Ishikawa (cell line): ENCODE data around the gene RABIF.
A peak's percentile ranks its signal among the peaks of the same experiment; 100 is the strongest.

Experiments used
- CEBPB ChIP-seq: IDR thresholded peaks from 2 replicates; pipeline ENCODE4 v1.6.1; 2012
- CREB1 ChIP-seq: IDR thresholded peaks from 2 replicates; pipeline ENCODE4 v1.6.1; 2012; ENCODE audit warnings: low read depth
- EGR1 ChIP-seq: IDR thresholded peaks from 2 replicates; pipeline ENCODE4 v1.6.1; 2012
- EP300 ChIP-seq: IDR thresholded peaks from 2 replicates; pipeline ENCODE4 v1.6.1; 2012; ENCODE audit warnings: borderline replicate concordance
- FOXM1 ChIP-seq: IDR thresholded peaks from 2 replicates; pipeline ENCODE4 v1.6.1; 2012; ENCODE audit warnings: low read depth, borderline replicate concordance
- MAX ChIP-seq: IDR thresholded peaks from 2 replicates; pipeline ENCODE4 v1.6.1; 2012
- NFIC ChIP-seq: IDR thresholded peaks from 2 replicates; pipeline ENCODE4 v1.6.1; 2012
- RAD21 ChIP-seq: IDR thresholded peaks from 2 replicates; pipeline ENCODE4 v1.6.1; 2012; ENCODE audit warnings: low read depth
- TAF1 ChIP-seq: IDR thresholded peaks from 2 replicates; pipeline ENCODE4 v1.6.1; 2012; ENCODE audit warnings: low read depth, mild to moderate bottlenecking
- TCF12 ChIP-seq: IDR thresholded peaks from 2 replicates; pipeline ENCODE4 v1.6.1; 2012; ENCODE audit warnings: low read depth
- TEAD4 ChIP-seq: IDR thresholded peaks from 2 replicates; pipeline ENCODE4 v1.6.1; 2012
- YY1 ChIP-seq: IDR thresholded peaks from 2 replicates; pipeline ENCODE4 v1.6.1; 2012; ENCODE audit warnings: low read depth
- ZBTB7A ChIP-seq: IDR thresholded peaks from 2 replicates; pipeline ENCODE4 v1.6.1; 2012; ENCODE audit warnings: low read depth
- TF ChIP-seq, protein P1 (sequence below): IDR thresholded peaks from 2 replicates; pipeline ENCODE4 v1.6.1; 2012
- TF ChIP-seq, protein P2 (sequence below): IDR thresholded peaks from 2 replicates; pipeline ENCODE4 v1.6.1; 2012; ENCODE audit warnings: low read depth, mild to moderate bottlenecking

RABIF gene

DNA sequence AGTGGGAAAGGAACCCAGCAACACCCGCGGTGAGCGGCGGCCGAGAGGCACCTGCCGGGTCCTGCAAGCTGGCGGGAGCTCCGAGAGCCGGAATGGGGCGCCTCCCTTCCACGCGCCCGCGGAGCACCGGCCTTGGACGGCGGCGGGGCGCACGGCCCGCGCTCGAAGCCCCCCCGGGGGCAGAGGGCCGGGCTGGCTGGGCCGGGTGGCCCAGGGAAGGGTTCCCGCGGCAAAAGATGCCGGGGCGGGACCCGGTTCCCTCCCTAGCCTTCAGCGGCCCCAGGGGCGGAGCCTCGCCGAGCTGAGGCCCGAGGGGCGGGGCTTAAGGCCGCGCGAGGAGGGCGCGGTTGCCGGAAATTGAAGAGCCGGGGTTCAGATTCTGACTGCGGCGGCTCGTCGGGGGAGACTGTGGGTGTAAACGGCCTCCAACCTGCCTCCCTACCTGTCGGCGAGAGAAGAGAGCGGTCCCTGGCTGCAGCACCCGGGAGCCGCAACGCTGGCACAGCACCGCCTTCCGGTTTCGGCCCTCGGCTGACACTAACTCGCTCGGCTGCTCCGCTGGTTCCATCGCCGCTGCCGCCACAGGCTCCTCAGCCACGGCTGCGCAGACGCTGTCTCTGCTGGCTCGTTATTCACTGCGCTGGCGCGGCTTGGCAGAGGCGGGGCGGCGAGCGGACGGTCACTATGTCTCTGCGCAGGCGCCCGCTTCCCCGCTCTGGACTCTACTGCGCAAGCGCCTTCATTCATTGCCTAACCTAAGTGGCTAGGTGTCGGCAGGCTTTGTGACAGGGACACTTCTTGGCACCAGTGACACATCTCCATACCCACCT lies at the start of gene RABIF:
RABIF (minus strand) TSS at position 619 of the 830 bp plus-strand sequence; CDS start at position 568, 51 bp downstream.
- TF ChIP-seq EP300 (no peak), CEBPB (peak; percentile 70), TEAD4 (no peak), YY1 (0 out of 2 replicates have a peak, but pooled peaks have one; percentile 42), TAF1 (peak; percentile 85), MAX (peak; percentile 43)

- TF ChIP-seq ZBTB7A, result no peak
- no peak for TF ChIP-seq EGR1
- no peak for TF ChIP-seq CEBPB
- TF ChIP-seq, protein P1, sequence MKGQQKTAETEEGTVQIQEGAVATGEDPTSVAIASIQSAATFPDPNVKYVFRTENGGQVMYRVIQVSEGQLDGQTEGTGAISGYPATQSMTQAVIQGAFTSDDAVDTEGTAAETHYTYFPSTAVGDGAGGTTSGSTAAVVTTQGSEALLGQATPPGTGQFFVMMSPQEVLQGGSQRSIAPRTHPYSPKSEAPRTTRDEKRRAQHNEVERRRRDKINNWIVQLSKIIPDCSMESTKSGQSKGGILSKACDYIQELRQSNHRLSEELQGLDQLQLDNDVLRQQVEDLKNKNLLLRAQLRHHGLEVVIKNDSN, result no peak
- TF ChIP-seq NFIC, result no peak
- TF ChIP-seq TAF1, result no peak
- no peak for TF ChIP-seq YY1
- no peak for TF ChIP-seq CREB1
- TF ChIP-seq TCF12, result no peak
- no peak for TF ChIP-seq TEAD4
- no peak for TF ChIP-seq MAX
- TF ChIP-seq, protein P2, sequence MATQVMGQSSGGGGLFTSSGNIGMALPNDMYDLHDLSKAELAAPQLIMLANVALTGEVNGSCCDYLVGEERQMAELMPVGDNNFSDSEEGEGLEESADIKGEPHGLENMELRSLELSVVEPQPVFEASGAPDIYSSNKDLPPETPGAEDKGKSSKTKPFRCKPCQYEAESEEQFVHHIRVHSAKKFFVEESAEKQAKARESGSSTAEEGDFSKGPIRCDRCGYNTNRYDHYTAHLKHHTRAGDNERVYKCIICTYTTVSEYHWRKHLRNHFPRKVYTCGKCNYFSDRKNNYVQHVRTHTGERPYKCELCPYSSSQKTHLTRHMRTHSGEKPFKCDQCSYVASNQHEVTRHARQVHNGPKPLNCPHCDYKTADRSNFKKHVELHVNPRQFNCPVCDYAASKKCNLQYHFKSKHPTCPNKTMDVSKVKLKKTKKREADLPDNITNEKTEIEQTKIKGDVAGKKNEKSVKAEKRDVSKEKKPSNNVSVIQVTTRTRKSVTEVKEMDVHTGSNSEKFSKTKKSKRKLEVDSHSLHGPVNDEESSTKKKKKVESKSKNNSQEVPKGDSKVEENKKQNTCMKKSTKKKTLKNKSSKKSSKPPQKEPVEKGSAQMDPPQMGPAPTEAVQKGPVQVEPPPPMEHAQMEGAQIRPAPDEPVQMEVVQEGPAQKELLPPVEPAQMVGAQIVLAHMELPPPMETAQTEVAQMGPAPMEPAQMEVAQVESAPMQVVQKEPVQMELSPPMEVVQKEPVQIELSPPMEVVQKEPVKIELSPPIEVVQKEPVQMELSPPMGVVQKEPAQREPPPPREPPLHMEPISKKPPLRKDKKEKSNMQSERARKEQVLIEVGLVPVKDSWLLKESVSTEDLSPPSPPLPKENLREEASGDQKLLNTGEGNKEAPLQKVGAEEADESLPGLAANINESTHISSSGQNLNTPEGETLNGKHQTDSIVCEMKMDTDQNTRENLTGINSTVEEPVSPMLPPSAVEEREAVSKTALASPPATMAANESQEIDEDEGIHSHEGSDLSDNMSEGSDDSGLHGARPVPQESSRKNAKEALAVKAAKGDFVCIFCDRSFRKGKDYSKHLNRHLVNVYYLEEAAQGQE, result no peak
- TF ChIP-seq EP300, result no peak
- TF ChIP-seq RAD21, result no peak
- TF ChIP-seq FOXM1, result no peak
Measured at GRCh38 chr1:202938287-202938925, 49.5 kb upstream of the RABIF start.

- TF ChIP-seq MAX, result no peak
- TF ChIP-seq, protein P1, result no peak
- TF ChIP-seq TCF12, result no peak
- no peak for TF ChIP-seq CREB1
- TF ChIP-seq YY1, result no peak
- TF ChIP-seq TEAD4, result no peak
- no peak for TF ChIP-seq EP300
- TF ChIP-seq ZBTB7A, result no peak
- no peak for TF ChIP-seq EGR1
- TF ChIP-seq CEBPB, result no peak
- TF ChIP-seq, protein P2, result no peak
- no peak for TF ChIP-seq NFIC
- no peak for TF ChIP-seq TAF1
- TF ChIP-seq RAD21, result no peak
Measured at GRCh38 chr1:202935844-202936243, 46.9 kb upstream of the RABIF start.

DNA sequence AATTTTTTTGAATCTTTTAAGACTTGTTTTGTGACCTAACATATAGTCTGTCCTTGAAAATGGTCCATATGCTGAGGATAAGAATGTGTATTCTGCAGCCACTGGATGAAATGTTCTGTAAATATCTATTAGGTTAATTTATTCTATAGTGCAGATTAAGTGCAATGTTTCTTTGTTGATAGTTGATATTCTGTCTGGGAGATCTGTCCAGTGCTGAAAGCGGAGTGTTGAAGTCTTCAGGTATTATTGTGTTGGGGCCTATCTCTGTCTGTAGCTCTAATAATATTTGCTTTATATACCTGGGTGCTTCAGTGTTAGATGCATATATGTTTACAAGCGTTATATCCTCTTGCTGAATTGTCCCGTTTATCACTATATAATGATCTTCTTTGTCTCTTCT lies 45.8 kb upstream of the RABIF start:
- TF ChIP-seq EGR1 (no peak), TEAD4 (no peak), YY1 (no peak), TAF1 (no peak), FOXM1 (no peak)
- TF ChIP-seq, protein P2, result peak; percentile 80
